Activated CD4-positive, alpha-beta T cell treated with anti-CD3 and anti-CD28 coated beads, Interleukin-2, Interleukin-4, amounts not matched to agents 100 ng/mL and 50 ng/mL, durations not matched to agents 16 hours and 8 hours (primary cell): ENCODE data around the gene STK38.

Experiments
- DNase-seq: peaks from one replicate; pipeline ENCODE4 v3.0.0-alpha.2; 2020; ENCODE audit warnings: low spot score

STK38 gene

DNA sequence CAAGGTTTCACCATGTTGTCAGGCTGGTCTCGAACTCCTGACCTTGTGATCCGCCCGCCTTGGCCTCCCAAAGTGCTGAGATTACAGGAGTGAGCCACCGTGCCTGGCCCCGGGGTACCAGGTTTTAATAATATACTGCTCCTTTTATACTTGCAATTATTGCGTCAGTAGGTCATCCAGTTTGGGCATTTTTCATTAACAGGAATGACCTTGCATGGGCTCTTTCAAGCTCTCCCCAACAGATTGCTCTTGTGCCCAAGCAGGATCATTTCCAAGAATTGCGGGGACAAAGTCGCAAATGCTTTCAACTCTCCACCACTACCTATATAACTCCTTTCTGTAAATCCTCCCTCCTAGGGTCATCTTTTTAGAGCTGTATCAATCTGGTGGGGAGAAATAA lies 23.8 kb downstream of the STK38 start:
- DNase-seq = no peak

DNA sequence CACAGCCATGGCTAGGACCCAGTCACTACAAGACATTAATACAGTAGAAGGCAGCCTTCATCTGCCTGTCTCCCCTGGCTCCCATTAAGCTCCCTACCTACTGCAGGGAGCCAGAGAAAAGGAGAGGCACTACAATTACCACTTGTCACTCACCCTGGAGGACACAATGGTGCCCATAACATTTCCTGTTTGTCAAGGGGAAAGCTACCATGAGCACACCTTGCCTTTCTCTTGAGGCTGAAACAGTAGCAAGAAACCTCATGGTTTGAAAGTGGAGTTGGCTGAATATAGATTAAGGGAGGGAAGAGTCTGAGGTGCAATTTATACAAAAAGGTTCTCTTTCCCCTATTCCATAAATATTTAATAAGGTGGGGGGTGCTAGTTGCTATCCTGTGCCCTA lies 27.9 kb downstream of the STK38 start:
- DNase-seq = no peak

DNA sequence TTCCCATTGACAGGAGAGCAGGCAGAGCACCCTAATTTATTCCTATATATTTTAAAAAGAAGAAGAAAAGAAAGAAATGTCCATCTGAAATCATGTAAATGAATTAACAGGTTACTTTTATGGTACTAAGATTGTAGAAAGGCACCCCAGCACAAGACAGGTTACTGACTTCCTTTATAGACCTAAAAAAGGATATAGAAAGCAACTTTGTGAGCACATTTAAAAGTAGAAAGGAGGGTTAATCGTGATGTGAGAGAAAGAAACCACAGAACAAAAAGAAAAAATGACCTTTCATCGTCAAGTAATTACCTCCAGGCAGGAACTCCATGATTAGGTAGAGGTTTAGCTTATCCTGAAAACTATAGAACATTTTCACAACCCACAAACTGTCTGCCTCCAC lies 29.9 kb downstream of the STK38 start:
- no peak for DNase-seq

DNA sequence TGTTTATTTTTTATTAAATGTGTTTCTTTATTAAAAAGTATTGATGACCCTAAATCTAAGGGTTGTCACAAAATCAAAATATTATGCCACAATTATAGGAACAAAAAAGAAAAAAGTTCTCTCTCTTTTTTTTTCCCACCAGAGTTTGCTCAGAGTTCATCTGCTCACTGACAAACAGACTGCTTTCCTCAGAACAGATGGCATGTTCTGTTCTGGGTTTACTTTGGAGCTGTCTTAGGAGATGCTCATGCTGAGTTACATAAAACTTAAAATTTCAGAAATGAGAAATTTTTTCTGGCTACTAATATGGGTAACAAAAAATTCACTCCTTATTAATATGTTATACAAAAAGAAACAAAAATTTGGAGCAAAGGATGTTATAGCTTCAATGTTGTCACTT lies 30.3 kb downstream of the STK38 start:
- DNase-seq = no peak

DNA sequence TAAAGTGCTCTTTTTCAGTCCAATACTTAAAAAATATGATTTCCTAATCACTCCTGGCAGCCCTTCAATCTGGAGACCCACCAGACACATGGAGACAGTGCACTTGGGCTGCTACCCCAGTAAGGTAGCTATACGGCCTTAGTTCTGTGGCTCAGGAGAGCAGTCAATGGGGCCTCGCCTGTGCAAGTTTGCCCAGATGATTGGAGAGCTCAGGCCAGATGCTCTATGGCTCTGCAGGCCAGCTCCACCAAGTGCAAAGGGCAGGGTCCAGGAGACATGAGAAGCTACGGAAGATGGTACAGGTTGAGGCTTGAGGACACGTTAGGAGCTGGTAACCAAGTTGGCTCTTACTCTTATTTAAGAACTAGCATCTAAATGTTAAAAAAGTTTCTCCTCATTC lies 30.7 kb downstream of the STK38 start:
- DNase-seq = no peak

DNA sequence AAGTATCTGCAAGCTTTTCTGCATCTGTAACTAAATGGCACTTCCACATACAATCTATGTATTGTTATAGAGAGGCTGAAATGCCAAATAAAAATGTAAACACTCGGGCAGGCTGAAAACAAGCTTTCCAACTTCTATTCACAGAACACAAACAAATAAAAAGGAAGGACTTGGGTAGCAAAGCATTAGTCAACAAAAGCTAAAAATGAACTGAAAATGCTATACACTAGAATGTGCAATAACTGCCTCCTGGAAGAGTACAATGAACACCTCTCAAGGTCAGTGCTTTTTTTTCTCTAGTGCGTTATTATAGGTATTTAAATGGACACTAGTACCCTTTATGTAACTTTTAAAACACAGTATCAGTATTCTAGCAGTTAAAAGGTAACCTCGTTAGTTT lies 31.4 kb downstream of the STK38 start:
- DNase-seq = no peak

DNA sequence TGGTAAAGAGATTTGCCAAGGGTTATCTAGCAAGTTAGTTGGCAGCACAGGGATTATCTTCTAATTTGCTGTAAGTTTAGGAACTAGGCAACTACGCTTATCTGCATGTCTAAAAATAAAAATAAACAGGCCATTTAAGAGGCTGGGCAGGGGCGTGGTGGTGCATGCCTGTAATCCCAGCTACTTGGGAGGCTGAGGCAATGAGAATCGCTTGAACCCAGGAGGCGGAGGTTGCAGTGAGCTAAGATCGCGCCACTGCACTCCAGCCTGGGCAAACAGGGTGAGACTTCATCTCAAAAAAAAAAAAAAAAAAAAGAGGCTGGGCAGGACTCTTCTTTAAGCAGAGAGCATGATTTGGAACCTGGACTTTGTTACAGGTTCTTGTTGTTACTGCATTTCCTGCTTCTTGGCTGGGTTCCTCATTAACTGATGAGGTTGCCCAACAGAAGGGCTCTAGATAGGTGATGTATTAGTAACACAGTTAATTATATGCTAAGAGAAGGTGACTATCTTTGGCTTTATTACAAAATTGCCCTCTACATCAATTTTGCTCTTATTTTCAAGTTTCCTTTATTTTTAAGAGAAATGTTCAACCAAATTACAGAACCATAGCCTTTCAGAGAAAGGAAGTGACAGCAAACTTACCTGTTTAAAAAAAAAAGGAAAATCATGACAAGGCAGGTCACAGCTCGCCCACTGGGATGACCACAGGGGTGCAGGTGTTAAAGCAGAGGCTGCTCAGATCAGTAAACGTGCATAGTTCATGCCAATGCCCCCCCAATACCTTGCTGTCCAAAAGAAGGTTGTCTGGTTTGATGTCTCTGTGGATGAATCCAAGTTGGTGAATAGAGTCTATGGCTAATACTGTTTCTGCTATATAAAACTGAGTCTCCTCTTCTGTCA lies 32.5 kb downstream of the STK38 start:
- DNase-seq = no peak

DNA sequence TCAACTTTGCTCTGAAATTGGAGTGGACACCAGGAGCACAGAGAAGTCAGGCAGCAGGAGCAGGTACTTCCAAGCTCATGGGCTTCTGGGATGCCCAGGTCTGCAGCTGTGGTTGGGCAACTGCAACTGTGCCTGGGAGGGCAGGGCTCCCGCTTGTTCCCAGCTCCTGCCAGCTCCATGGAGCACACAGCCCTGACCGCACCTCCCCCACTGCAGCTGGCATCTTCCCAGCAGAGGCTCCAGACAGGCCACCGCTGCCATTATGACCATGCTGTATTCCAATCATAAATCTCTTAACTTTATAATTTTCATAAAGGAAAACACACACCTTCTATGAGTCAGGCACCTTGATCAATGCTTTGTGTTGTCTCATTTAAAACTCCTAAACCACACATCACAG lies 36.9 kb downstream of the STK38 start:
- no peak for DNase-seq

DNA sequence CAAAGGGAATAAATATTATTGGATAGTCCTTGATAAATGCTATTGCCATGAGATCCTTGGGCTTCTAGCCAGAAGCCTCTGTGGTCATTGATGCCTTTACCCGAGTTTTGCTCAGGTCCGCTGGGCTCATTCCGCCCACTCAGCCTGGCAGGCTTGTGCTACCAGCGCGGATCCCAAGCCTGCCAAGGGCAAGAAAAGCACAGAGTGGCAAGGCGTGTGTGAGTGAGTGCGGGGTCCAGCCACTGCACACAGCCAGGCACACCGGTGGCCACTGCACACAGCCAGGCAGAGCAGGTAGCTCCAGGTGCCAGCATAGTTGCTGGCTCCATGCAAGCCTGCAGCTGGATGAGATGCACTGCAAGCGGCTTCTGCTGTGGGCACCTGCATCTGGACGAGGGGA lies 38.7 kb downstream of the STK38 start:
- no peak for DNase-seq

DNA sequence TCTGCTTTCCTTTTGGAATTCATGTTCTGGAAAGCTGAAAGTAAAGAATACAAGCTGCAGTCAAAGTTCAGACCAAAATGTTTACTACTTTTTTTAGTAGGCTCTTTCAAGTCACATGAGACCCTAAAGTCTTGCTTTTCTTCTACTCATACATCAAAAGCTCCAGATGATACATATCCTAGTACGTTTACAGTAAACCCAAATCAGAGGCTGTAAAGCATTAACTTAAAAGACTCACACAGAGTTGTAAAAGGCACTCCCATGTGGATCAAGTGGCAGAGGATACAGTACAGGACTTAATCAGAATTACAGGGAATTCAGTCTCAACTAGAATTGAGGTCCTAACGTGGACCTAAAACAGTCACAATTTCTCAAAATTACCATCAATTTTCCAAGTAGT lies 40.7 kb downstream of the STK38 start:
- no peak for DNase-seq

DNA sequence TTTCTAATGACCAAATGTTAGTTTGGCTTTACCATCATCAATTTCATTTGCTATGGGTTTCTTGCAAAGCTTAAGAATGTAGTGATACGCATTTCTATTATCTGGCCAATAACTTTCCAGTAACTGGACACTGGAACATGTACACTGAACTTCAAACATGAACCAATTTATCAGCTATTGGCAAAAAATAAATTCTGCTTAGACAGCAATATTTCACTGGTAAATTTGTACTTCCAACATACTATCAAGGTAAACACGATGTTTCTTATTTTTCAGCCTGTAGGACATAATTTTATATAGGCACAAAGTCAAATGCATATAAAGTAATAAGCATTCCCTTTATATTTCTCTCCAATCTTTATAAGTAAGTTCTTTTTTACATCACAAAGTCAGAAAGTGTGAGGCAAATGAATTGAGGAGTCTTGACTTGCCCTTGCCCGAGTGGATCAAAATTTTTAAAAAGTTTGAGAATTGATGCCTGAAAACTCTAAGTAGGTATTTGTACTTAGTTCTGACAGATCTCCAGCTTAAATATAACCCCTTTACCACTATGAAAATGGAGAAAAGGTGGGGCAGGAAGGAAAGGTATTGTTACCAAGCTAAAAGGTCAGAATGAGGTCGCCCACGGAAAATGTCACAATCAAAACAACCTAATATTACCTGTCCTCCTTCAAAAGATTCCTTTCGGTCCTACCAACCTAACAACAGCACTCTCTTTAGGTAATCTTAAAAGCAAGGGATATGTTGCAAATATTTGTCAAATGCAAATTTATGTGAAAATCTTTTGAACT lies 41.3 kb downstream of the STK38 start:
- no peak for DNase-seq

DNA sequence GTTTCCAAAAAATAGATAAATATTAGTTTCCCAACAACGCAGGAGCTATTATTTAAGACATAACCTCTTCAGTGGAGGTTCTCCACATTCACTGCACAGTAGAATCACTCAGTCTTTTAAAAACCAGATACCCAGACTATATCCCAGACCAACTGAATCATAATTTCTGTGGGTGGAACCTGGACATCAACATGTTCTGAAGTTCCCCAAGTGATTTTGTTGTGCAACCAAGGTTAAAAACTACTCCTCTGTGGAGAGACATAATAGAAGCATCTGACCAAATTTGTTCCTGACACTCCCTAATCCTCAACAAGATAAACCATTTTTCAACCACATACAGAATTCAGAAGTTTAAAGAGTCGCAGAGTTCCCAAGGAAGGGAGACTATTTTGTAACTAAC lies 42.3 kb downstream of the STK38 start:
- DNase-seq = no peak

DNA sequence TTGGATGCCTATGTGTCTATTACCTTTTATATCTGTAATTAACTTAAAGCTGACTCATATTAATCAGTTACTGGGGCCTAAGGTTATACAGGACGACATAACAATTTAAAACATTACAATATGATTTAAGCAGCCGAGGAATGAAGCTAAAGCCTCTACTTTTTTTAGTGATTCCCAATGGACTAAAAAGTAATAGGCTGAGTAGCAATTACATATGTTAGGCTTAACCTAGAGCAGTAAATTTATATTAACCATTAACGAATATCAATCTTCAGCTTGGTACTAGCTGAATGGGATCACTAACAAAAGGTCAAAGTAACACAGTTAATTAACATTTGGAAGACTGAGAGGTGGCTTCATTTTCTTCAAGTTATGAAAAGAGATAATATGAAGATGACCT lies 43.1 kb downstream of the STK38 start:
- DNase-seq = no peak

DNA sequence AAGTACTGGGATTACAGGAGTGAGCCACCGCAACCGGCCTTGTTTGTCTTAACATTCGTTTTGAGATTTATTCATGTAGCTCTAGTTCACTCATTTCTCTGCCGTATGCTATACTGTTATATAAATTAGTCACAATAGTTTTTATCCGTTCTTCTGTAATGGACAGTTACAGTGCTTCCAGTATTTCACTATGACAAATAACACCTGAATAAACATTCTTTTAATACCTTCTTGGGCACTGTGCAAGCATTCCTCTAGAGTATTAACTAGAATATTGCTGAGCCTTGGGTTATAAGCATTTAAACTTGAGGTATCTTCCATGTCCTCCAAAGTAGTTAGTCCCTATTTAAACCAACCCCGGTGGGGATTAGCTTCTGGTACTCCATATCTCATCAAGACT lies 45.6 kb downstream of the STK38 start:
- DNase-seq = no peak

DNA sequence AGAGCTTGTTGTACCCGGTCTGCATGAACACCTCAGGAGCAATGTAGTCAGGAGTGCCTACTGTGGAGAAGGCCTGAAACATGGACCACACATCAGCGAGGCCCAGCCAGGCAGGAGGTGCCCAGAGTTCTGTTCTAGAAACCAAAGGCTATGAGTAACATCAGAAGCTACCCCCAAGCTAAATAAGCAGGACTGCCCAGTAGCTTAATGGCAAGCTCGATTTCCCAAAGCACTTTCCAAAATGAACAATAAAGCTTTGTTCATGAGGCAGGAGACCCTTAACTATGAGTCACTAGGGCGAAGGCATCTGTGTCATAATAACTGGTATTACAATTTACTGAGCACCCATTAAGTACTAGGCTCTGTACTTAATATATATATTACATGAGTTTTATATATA lies 47.4 kb downstream of the STK38 start:
- DNase-seq = no peak

DNA sequence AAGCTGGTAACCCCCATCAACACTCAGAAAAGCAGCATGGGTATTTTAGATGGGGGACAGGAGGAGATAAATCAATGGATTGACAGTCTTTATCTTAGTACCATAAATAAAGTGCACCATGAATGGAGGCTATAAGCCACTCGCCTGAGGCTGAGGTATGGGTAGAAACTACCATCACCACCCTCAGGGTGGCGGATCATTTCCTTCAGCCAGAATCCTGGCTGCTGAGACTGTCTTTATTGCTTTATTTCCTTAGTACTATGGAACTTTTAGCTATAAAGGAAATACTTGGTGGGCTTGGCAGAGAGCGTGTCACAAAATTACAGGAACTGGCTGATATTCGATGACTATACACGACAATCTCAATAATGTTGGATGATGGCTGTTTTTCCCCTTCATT lies 52.2 kb downstream of the STK38 start:
- no peak for DNase-seq

DNA sequence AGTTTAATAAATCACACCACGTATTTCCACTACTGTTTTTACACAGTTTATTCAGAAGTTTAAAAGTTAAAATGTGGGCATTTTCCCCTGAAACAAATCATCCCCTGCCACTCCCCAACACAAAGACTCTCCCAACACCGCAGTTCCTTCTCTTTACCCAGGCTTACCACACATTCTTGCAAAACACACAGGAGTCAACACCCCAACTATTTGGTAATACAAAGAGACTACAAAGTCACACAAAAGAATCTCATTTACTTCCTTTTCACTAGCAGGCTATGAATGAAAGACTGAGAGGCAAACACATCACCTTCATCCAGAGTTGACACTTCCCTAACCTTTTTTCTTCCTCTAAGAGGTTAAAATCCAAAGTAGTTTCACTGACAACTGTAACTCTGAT lies 53.4 kb downstream of the STK38 start:
- no peak for DNase-seq

DNA sequence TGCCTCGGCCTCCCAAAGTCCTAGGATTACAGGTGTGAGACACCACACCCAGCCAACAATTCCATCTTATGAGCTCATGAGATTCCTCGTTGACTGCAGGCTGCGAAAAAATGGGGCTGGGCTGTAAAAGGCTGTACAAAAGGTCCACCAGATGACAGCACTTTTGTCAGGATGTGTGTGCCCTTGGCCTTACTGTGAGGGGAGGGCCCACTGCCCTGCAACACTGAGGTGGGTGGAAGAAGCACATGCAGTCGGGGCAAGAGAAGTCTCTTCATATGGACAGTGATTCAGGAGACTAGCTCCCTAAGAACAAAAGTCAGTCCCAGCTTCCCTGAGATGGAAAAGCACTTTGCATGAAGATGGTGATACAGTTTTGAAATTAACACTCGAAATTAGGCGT lies 54.0 kb downstream of the STK38 start:
- DNase-seq = no peak

DNA sequence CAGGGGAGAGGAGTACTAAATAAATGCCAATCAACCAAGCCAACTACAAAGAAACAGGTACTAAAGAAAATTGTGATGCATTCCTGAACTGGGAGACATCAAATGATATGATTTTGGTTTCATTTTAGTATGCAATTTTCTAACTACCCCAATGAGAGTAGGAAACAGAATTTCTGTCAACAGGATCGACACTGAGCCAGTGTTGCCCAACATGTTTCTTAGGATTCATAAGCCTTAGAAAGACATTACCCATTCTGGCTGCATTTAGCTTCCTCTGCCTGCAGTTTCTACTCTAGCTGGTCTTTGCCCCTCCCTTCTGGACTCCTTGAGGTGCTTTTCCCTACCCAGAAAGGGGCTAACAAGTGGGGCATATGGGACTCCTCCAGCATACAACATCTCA lies 54.7 kb downstream of the STK38 start:
- no peak for DNase-seq

DNA sequence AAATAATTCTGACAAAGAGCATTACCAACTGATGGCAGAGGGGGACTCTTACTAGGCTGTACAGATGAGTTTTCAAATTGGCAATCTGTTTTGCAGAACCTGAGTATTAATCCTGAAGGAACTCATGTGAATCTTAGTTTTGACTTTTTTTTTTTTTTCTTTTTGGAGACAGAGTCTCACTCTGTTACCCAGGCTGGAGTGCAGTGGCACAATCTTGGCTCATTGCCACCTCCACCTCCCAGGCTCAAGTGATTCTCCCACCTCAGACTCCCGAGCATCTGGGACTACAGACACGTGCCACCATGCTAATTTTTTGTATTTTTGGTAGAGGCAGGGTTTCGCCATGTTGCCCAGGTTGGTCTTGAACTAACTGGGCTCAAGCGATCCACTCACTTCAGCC lies 55.2 kb downstream of the STK38 start:
- DNase-seq = no peak

DNA sequence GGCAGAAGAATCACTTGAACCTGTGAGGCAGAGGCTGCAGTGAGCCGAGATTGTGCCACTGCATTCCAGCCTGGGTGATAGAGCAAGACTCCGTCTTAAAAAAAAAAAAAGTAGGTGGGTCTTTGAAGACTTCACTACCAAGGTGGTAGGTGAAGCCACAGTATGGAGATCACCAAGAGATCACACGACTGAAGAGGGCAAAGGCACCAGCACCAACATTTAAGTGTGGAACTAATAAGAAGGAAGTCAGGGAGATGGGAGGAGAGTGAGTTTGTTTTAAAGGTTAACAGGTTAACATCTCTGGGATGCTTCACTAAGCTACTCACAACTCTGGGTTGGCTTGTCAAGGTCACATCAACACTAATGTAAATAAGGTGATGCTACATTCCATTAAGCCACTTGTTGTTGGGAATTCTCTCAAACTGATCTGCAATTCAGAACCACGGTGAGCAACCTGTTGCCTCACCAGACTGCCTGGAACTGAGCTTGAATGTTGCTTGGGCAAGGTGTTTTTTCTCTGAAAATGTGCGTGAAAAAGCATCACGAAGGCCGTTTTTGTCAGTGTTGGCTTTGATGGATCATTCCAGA lies 55.8 kb downstream of the STK38 start:
- no peak for DNase-seq

DNA sequence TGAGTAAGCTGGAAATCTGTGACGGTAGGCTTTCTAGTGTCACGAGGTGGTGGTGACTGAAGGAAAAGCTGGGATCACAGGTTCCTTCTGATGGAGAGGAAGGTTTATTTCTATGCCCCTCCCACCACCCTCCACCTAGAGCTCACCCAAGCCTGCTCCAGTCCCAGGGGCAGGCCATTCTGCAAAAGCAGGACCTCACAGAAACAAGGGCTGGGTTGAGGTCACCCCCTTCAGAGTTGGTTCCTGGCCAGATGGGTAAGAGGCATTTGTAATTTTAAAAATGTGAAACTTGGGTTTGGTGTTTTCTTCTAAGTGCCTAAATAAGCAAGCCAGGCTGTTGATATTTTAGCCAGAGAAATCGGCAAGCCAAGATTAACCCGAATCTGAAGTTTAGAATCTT lies 57.9 kb downstream of the STK38 start:
- no peak for DNase-seq

DNA sequence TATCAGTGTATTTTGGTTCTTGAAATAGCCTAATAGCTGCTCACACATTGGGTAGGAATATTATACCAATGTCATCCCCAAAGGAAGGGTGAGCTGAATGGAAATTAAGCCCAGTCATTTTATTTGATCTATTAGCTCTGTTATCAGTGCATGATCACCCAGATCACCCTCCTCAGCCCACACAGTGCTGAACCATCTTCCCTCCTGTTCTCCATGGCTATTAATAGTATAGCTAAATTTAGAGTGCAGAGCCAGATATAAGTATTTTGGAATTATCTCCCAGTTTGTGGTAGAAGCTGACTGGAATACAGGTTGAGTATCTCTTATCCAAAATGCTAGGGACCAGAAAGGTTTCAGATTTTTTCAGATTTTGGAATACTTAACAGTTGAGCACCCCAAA lies 59.1 kb downstream of the STK38 start:
- DNase-seq = no peak
